Keratinocyte (primary cell): ENCODE results near the gene GLIS2.

Source experiments
- CTCF ChIP-seq, 3 experiments: IDR thresholded peaks in 1 of 3; conservative IDR thresholded peaks in 1 of 3; optimal IDR thresholded peaks in 1 of 3; 2 replicates in 2 of 3; 3 replicates in 1 of 3; pipeline versions ENCODE3 to v1.5.1; 2011; ENCODE audit warnings: low read length in 3 of 3, mild to moderate bottlenecking in 3 of 3, moderate library complexity in 2 of 3, control low read depth in 1 of 3, inconsistent platforms in 1 of 3; ENCODE audit not compliant: insufficient read depth in 2 of 3; ENCODE audit errors: extremely low read depth in 1 of 3
- EZH2 ChIP-seq: IDR thresholded peaks from one replicate; pipeline ENCODE4 v1.6.1; 2012; ENCODE audit warnings: inconsistent platforms, mild to moderate bottlenecking, low read length, moderate library complexity

- no peak for TF ChIP-seq EZH2
- no peak for TF ChIP-seq CTCF (optimal IDR thresholded peaks at IDR 0.05 in 1 of 3, IDR thresholded peaks at IDR 0.05 in 1 of 3, conservative IDR thresholded peaks at IDR 0.05 in 1 of 3; ENCODE audit: extremely low read depth in 1 of 3, insufficient read depth in 2 of 3, low read length in 3 of 3)
Observed at GRCh38 chr16:4373356-4373908, 57.6 kb downstream of the GLIS2 start.
